HFF-Myc (cell line): ENCODE data around the gene SCN9A.

ENCODE experiments used
- DNase-seq: peaks from one replicate; pipeline ENCODE4 v3.0.0-alpha.2; 2011; ENCODE audit warnings: low read depth; ENCODE audit errors: extremely low read depth
- H3K4me3 ChIP-seq: replicated peaks from 2 replicates; pipeline ENCODE4 v1.5.1; 2011; ENCODE audit warnings: low read depth, mild to moderate bottlenecking, control low read depth, low read length
- TF ChIP-seq, protein P1 (sequence below): IDR thresholded peaks from 2 replicates; pipeline ENCODE4 v1.5.1; 2012; ENCODE audit warnings: mild to moderate bottlenecking, low read depth, low read length, control low read depth; ENCODE audit errors: missing control alignments

The SCN9A gene

DNA sequence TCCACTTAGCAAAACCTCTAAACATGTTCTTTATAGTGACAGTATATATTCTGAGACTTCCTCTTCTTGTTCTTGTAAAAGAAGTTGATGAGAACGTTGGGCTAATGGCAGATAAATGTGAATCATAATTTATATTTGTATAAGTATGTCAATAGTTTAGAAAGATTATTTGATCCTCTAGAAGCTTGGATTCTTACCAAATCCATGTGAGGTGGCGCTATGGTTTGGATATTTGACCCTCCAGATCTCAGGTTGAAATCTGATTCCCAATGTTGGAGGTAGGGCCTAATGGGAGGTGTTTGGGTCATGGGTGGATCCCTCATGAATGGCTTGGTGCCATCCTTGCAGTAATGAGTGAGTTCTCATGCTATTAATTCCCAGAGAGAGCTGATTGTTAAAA, 218.2 kb downstream of the SCN9A start:
- TF ChIP-seq, protein P1, sequence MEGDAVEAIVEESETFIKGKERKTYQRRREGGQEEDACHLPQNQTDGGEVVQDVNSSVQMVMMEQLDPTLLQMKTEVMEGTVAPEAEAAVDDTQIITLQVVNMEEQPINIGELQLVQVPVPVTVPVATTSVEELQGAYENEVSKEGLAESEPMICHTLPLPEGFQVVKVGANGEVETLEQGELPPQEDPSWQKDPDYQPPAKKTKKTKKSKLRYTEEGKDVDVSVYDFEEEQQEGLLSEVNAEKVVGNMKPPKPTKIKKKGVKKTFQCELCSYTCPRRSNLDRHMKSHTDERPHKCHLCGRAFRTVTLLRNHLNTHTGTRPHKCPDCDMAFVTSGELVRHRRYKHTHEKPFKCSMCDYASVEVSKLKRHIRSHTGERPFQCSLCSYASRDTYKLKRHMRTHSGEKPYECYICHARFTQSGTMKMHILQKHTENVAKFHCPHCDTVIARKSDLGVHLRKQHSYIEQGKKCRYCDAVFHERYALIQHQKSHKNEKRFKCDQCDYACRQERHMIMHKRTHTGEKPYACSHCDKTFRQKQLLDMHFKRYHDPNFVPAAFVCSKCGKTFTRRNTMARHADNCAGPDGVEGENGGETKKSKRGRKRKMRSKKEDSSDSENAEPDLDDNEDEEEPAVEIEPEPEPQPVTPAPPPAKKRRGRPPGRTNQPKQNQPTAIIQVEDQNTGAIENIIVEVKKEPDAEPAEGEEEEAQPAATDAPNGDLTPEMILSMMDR: no peak
- H3K4me3 ChIP-seq: no peak overlapping the region
- DNase-seq: no peak

DNA sequence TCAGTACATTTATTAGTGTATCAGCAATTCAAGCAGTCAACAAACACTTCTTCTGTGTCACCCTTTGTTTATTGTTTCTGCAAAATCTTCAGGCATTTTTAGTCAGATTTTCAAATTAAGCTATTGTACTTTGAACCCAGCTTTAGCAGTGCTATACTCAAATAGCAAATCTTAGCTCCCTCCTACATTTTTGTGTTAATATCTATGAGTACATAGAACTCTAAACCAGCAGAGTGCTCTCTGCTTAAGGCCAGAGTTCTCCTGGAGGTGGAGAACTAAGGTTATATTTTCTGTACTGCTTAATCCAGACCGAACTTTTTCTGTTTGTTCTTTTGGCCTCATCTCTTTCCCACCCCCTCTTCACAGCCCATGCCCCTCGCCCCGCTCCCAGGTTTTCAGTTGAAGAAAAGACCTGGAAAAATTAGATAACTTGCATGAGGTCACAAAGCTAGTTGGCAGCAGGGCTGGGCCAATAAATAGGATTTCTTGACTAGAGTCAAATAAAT, 218.7 kb downstream of the SCN9A start:
- TF ChIP-seq, protein P1: no peak
- no peak overlapping the region for H3K4me3 ChIP-seq

DNA sequence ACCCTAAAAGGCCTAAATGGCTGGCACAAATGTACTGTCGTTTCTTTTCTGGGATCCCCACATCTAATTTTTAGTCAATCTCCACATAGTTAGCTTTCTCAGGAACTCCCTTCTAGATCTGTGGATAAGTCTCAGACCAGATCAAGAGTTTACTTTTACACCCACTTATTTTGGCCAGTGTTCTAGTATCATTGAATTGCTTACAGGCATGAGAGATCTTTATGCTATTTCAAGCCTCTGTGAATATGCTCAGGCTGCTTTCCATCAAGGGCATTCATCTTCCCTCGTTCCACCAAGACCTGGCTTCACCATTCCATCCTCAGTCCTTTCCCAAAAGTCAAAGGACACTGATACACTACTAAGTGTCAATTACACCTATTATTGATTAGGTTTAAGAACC, 220.2 kb downstream of the SCN9A start:
- no peak overlapping the region for H3K4me3 ChIP-seq
- TF ChIP-seq, protein P1: no peak
- DNase-seq: no peak

More for the DNA sequence above, 218.7 kb downstream of the SCN9A start:
- DNase-seq: no peak

DNA sequence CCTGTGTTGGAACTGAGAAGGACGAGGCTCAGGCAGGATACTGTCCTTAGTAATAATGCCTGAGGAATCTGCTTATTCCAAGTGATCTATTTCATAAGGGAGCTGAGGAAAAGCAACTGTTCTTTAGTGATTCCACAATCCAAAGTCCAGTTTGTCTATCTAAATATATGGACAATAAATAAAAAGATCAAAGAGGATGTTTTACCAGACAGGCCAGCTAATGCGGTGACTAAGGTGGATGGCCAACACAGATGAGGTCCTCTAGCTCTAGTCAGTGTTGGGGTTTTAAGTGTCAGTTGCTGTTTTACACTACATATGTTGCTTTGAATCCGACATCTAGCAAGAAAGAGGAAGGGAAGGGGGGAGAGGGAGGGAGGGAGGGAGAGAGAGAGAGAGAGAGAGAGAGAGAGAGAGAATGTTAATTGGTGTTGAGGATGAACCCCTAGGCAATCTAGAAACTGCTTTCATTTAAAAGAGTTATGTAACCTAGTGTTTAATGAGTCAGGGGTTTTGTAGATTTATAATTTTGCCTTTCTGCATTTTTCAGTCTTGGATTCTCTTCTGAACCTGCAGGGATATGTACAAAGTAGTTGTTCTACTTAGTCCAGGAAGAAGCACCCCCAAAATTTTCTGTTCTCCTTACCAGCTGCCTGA, 220.9 kb downstream of the SCN9A start:
- TF ChIP-seq, protein P1: no peak
- DNase-seq: no peak
- H3K4me3 ChIP-seq: no peak overlapping the region

GRCh38 chr2:166152064-166152463, 223.7 kb downstream of the SCN9A start:
- H3K4me3 ChIP-seq: no peak overlapping the region
- DNase-seq: no peak
- TF ChIP-seq, protein P1: no peak

GRCh38 chr2:166148500-166149400, 227.0 kb downstream of the SCN9A start:
- DNase-seq: no peak
- no peak overlapping the region for H3K4me3 ChIP-seq
- TF ChIP-seq, protein P1: no peak
